Stimulated activated CD8-positive, alpha-beta memory T cell treated with anti-CD3 and anti-CD28 coated beads, Interleukin-4, amount 100 ng/mL, for 48 hours (primary cell): ENCODE results near the gene FUCA1.
A peak's percentile ranks its signal among the peaks of the same experiment; 100 is the strongest.
"Not testable (repeated sequence)": the region's sequence is repeated elsewhere in the genome, so short reads cannot be mapped to it uniquely, and the experiment has no call there.

Experiments used
- DNase-seq: peaks from one replicate; pipeline ENCODE4 v3.0.0-alpha.2; 2020

Gene FUCA1

DNA sequence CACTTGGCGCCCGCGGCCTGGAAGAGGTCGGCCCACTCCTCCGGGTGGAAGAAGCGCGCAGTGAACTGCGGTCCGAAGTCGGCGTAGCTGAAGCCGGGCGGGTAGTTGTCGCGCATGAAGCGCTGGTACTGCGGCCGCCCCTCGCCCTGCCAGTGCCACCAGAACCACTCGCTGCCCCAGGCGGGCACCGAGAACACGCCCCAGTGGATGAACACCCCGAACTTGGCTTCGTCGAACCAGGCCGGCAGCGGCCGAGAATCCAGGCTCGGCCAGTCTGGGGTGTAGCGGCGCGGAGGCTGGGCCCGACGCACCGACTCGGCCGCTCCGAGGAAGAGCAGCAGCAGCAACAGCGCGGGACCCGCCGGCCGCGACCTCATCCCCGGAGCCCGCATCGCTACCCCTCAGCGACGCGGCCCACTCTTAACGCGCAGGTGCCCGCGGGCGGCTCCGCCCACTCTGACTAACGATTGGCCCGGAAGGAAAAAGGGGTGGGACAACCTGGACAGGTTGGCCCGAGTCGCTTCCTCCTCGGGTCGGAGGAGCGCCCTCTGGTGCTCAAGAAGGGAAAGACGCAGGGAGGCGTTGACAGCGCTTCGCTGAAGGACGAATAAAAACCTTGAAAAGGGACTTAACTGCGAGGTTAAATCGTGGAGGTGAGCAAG lies at the start of gene FUCA1:
Gene FUCA1 (minus strand): TSS at position 396 of the 662 bp plus-strand sequence. CDS start 4 bp downstream, at position 392.
- DNase-seq = peak; percentile 94

- peak; percentile 72 for DNase-seq
These were observed 48.4 kb upstream of the FUCA1 start for GRCh38 chr1:23916209-23917131.

- DNase-seq = no peak
These were observed 47.4 kb upstream of the FUCA1 start for GRCh38 chr1:23915466-23915865.

GRCh38 chr1:23914921-23915320 lies 46.8 kb upstream of the FUCA1 start:
- no peak for DNase-seq

DNA sequence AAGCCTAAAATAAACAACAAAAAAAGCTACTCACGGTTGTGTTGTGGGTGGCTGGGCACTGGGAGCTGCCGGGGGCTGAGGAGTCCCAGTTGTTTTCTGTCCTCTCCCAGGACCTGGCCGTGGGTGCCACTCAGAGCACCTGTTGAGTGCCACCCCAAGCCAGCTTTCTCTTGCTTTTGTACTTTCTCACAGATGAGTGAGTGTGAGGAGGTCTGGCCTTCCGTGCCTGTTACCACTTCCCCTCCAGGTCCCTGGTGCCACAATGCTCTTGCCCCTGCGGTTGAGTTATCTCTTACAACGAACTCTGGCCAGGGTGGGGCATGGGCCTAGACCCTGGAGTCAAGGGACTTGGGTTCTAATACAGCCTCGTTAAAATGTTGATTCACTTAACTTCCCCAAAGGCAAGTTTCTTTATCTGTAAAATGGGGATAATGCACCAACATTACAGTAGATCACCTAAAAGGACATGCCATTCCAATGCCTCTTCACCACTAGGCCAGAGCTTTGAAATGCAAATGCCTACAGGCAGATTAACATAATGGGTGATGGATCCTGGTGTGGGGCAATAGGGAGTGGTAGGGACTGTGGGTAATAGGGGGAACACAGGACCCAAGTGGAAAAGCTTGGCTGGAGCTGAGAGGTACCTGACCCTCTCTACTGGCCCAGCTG lies 45.3 kb upstream of the FUCA1 start, which contains the start of gene CNR2:
Gene CNR2 (minus strand): TSS at position 151 of the 669 bp plus-strand sequence. CDS start 37,745 bp downstream, outside the sequence.
- DNase-seq = no peak

- no peak for DNase-seq
These were observed 43.8 kb upstream of the FUCA1 start for GRCh38 chr1:23911921-23912320.

- no peak for DNase-seq
These were observed 42.6 kb upstream of the FUCA1 start for GRCh38 chr1:23910553-23911246.

DNA sequence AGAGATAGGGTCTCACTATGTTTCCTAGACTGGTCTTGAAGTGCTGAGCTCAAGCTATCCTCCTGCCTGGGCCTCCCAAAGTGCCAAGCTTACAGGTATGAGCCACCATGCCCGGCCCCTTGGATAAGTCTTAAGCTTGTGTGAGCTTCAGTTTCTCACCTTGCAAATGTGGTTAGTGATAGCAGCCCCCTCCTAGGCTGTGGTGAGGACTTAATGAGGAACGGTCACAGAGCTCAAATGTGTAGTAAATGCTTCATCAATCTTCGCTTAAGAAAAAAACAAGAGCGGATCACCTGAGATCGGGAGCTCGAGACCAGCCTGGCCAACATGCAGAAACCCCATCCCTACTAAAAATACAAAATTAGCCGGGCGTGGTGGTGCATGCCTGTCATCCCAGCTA lies 42.1 kb upstream of the FUCA1 start:
- no peak for DNase-seq

DNA sequence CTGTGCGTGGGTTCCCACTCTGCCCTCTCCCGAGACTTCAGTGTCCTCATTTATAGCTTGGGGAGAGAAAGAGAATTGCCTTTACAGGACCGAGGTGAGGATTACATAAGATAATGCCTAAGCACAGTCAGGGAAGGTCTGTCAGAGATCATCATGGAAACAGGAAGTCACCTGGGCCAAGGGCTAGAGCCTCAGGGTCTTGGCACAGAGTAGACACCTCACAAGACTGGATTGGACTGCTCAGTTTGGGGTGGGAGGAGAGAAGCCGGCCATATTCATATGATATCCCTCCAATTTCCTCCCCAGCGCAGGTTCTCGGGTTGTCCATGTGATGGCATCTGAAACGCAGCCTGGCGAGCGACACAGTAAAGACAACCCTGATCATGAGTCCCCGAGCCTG lies 41.3 kb upstream of the FUCA1 start:
- DNase-seq = no peak

DNA sequence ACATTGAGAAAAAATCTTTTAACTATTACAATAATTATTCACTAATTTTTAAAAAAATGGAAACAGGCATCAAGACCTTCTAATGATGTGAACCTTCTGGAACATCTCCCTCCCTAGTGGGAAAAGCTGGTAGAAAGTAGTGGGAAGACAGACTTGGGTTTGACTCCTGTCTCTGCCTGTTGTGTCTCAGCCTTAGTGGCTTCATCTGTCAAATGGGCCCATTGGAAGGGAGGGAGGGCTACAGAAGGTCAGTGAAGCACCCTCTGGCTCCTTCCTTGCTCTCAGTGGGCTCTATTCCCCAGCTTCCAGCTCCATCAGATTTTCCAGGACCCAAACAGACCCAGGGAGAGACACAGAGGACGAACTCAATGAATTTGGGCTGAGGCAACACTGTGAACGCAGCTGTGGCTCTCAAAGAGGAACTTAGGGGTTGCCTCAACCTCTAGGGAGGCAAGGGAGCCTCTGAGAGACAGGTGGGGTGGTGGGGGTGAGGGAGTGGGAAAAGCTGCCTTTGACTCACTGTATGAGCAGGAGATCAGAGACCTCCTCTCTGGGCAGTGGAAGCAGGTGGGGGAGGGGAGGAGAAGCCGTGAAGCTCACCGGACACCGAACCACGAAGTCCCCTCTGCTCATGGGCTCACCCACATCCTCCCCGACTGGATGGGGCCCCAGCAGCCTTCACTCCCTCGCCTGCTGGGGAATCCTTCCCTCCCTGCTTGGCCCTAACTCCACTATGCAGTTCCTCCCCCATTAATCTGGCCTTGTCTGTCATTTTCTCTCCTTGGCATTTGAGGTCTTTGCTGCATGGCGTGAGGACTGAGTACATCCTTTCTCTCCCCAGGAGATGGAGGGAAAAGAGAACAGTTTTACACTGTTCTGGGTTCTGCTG lies 40.6 kb upstream of the FUCA1 start:
- no peak for DNase-seq

- no peak for DNase-seq
These were observed 38.6 kb upstream of the FUCA1 start for GRCh38 chr1:23906731-23907130.

GRCh38 chr1:23905461-23906025 lies 37.5 kb upstream of the FUCA1 start:
- no peak for DNase-seq

GRCh38 chr1:23904748-23905357 lies 36.8 kb upstream of the FUCA1 start:
- peak; percentile 69 for DNase-seq

- no peak for DNase-seq
These were observed 35.7 kb upstream of the FUCA1 start for GRCh38 chr1:23903754-23904153.

- DNase-seq = no peak
These were observed 34.5 kb upstream of the FUCA1 start for GRCh38 chr1:23902321-23903278.

DNA sequence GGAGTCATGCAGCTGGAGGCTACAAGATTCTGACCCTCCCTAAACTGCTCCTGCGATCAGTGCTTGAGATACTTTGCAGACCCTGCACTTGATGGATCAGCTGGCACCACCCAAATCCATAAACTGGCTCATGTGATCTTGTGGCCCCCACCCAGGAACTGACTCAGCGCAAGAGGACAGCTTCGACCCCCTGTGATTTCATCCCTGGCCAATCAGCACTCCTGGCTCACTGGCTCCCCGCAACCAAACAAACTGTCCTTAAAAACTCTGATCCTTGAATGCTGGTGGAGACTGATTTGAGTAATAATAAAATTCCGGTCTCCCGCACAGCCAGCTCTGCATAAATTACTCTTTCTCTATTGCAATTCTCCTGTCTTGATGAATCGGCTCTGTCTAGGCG lies 31.9 kb upstream of the FUCA1 start:
- not testable (repeated sequence) for DNase-seq

DNA sequence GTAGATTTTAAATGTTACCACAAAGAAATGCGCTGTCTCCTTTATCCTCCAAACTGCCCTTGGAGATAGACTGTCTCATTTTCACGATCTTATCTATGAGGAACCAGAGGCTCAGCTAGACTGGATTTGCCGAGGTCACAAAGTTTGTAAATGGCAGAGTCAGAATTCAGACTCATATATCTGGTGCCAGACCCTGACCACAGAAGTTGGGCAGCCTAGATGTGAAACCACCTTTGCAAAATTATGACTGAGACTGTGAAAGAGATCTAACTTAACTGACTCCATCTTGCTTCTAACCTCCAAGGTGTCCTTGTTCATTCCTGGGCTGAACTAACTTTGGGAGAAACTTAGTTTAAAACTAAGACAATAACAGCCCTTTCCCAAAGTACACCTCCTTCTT lies 31.0 kb upstream of the FUCA1 start:
- DNase-seq = no peak

GRCh38 chr1:23897083-23897482 lies 29.0 kb upstream of the FUCA1 start:
- no peak for DNase-seq

DNA sequence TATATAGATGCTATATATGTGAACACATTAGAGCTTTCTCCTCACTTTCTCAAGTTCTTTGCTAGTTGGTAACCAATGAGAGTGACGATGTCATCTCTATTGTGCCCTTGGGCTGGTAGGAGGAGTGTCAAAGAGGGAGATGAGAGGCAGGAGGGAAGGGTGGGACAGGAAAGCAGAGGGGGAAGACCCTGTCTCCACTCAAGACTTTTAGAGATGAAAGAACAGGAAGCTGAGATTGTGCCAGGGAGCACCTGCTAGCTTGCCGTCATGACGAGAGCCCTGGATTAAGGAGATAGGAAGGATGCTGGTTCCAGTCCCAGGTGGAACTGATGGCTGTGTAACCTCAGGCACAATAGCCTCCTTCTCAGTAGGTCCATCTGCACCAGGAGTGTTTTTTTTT lies 28.4 kb upstream of the FUCA1 start:
- DNase-seq = no peak

DNA sequence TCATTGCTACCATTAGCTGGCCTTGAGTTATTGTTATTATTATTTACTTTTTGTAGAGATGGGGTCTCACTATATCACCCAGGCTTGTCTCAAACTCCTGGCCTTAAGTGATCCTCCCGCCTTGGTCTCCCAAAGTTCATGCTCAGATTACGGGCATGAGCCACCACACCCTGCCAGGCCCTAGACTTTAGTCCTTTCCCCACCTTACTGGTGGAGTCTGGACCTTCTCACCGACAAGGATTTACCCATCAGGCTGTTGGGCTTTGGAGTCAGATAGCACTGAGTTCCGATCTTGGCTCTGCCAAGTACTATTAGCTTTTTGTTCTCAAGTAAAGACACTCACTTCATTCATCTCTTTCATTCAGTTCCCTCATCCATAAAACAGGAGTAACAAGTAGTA lies 27.9 kb upstream of the FUCA1 start:
- DNase-seq = no peak
